ENCODE results near the gene TARDBP. TPM values are rescaled to one million over a fixed set of nuclear protein-coding genes. Genes with fewer than 3 reads are reported as not detected.
"Not testable (repeated sequence)": the region's sequence is repeated elsewhere in the genome, so short reads cannot be mapped to it uniquely, and the experiment has no call there.

Gene TARDBP
- total RNA-seq, 1 donor = 108 TPM

DNA sequence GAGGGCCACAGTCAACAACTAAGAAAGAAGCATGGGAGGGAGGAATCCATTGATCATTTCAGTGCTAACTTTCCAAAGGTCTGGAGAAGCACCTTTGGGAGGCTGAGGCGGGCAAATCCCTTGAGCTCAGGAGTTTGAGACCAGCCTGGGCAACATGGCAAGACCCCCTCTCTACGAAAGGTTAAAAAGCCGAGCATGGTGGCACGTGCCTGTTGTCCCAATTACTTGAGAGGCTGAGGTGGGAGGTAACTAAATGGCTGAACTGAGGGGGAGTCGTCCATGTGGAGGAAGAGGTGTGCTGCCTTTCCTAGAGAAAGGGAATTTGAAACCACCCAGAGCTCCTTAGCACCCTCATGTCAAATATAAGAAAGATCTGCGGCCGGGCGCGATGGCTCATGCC, 18.4 kb downstream of the TARDBP start:
- no peak for TF ChIP-seq CTCF (IDR thresholded peaks at IDR 0.05; ENCODE audit: insufficient read depth, low read depth, low read length)
- no peak for DNase-seq (ENCODE audit: low read depth)
- H3K4me3 ChIP-seq (ENCODE audit: low read depth, low read length) = no peak overlapping the region

DNA sequence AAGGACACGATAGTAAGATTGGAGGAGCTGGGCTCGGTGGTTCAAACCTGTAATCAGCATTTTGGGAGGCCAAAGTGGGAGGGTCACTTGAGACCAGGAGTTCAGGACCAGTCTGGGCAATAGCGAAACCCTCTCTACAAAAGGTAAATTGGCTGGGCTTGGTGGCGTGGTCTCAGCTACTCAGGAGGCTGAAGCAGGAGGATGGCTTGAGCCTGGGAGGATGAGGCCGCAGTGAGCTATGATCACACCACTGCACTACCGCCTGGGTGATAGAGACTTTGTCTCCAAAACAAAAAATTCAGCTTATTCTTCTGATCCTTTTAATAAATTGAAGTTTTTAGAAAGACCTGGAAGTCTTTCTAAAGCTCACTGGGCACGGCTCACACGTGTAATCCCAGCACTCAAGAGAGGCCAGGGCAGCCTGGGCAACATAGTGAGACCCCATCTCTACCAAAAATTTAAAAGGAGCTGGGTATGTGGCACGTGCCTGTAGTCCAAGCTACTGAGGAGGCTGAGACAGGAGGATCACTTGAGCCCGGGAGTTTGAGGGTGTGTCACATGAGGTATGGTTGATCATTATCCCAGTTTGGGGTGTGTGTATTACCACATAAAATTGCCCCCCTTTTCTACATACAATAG, 19.3 kb downstream of the TARDBP start:
- H3K4me3 ChIP-seq (ENCODE audit: low read depth, low read length) = no peak overlapping the region
- TF ChIP-seq CTCF (IDR thresholded peaks at IDR 0.05; ENCODE audit: insufficient read depth, low read depth, low read length) = no peak
- no peak for DNase-seq (ENCODE audit: low read depth)

GRCh38 chr1:11037019-11037739, 24.7 kb downstream of the TARDBP start:
- not testable (repeated sequence) for H3K4me3 ChIP-seq (ENCODE audit: low read depth, low read length); DNase-seq (ENCODE audit: low read depth)

- H3K4me3 ChIP-seq (ENCODE audit: low read depth, low read length) = no peak overlapping the region
- DNase-seq (ENCODE audit: low read depth) = peak; percentile 86
- peak; percentile 98 for TF ChIP-seq CTCF (IDR thresholded peaks at IDR 0.05; ENCODE audit: insufficient read depth, low read depth, low read length)
These were observed 25.3 kb downstream of the TARDBP start for GRCh38 chr1:11037740-11038182.

GRCh38 chr1:11039351-11040104, 27.1 kb downstream of the TARDBP start:
- TF ChIP-seq CTCF (IDR thresholded peaks at IDR 0.05; ENCODE audit: insufficient read depth, low read depth, low read length) = no peak
- no peak overlapping the region for H3K4me3 ChIP-seq (ENCODE audit: low read depth, low read length)
- DNase-seq (ENCODE audit: low read depth) = no peak

GRCh38 chr1:11040105-11040429, 27.6 kb downstream of the TARDBP start:
- not testable (repeated sequence) for H3K4me3 ChIP-seq (ENCODE audit: low read depth, low read length); DNase-seq (ENCODE audit: low read depth)

GRCh38 chr1:11041048-11041447, 28.6 kb downstream of the TARDBP start:
- DNase-seq (ENCODE audit: low read depth) = no peak
- no peak for TF ChIP-seq CTCF (IDR thresholded peaks at IDR 0.05; ENCODE audit: insufficient read depth, low read depth, low read length)
- no peak overlapping the region for H3K4me3 ChIP-seq (ENCODE audit: low read depth, low read length)
